Measurements from ENCODE around the gene KAZN.
A peak's percentile ranks its signal among the peaks of the same experiment; 100 is the strongest.
"Not testable (repeated sequence)": the region's sequence is repeated elsewhere in the genome, so short reads cannot be mapped to it uniquely, and the experiment has no call there.

Gene KAZN

GRCh38 chr1:15027515-15027986 lies 429.1 kb downstream of the KAZN start:
- DNase-seq, result no peak

DNA sequence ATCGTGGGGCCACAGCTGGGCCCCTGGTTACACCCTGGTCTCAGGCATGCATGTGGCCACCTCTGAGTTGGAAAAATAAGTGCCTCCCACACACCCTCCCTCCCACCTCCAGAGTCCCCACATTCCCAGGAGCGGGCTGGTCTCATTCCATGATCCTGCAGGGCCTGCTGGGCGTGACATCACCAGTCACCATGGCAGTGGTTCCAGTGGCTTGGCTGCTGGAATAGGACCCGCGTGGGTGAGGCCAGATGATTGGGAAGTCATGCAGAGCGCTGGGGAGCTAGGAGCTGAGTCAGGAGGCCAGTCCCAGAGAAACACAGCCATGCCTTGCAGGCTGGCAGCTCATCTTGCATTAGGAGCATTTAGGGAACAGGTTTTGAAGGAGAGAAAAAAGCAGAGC lies 429.6 kb downstream of the KAZN start:
- DNase-seq, result no peak

- no peak for DNase-seq
These were observed 430.1 kb downstream of the KAZN start for GRCh38 chr1:15028616-15029015.

GRCh38 chr1:15029036-15029435 lies 430.6 kb downstream of the KAZN start:
- no peak for DNase-seq

DNA sequence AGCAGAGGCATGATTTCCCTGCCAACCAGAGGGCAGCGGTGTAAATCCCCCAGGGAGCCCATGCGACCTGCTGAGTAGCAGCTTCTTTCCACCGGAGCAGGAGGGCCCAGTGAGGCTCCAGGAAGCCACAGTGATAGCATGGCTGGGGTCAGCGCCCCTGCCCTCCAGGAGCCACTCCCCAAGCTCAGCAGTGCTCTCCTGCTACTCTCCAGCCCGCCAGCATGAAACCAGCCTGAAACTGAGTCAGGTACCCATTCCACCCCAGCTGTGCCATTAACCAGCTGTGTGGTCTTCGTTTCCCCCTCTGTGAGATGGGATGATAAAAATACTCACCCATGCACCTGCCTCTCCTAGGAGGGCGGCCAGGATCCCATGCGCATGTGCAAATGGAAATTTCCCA lies 431.3 kb downstream of the KAZN start:
- no peak for DNase-seq

- DNase-seq, result no peak
These were observed 432.9 kb downstream of the KAZN start for GRCh38 chr1:15031251-15031933.

DNA sequence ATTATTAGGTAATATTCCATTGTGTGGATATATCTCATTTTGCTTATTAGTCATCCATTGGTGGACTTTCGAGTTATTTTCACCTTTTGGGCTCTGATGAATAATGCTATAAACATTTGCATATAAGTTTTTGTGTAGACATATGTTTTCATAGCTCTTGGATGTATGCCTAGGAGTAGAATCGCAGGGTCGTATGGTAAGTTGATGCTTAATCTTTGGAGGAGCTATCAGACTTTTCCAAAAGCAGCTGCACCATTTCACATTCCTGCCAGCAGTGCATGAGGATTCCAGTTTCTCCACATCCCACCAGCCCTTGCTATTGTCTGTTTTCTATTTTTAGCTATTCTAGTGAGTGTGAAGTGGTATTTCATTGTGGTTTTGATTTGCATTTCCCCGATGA lies 434.8 kb downstream of the KAZN start:
- DNase-seq, result no peak

- no peak for DNase-seq
These were observed 436.2 kb downstream of the KAZN start for GRCh38 chr1:15034656-15035055.

- no peak for DNase-seq
These were observed 436.8 kb downstream of the KAZN start for GRCh38 chr1:15035236-15035635.

DNA sequence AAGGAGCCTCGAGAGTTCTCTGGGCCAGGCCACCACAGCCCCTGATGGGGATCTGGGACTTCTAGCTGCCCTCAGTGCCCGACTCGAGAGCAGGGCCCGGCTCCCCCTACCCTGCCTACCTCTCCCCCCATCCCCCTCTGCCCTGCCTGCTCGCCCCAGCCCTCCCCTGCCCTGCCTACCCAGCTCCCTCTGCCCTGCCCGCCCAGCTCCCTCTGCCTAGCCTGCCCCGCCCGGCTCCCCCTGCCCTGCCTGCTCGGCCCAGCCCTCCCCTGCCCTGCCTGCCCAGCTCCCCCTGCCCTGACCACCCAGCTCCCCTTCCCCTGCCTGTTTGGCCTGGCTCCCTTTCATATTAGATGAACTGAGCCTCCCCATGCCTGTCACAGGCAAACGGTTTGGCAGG lies 437.6 kb downstream of the KAZN start:
- DNase-seq, result no peak

DNA sequence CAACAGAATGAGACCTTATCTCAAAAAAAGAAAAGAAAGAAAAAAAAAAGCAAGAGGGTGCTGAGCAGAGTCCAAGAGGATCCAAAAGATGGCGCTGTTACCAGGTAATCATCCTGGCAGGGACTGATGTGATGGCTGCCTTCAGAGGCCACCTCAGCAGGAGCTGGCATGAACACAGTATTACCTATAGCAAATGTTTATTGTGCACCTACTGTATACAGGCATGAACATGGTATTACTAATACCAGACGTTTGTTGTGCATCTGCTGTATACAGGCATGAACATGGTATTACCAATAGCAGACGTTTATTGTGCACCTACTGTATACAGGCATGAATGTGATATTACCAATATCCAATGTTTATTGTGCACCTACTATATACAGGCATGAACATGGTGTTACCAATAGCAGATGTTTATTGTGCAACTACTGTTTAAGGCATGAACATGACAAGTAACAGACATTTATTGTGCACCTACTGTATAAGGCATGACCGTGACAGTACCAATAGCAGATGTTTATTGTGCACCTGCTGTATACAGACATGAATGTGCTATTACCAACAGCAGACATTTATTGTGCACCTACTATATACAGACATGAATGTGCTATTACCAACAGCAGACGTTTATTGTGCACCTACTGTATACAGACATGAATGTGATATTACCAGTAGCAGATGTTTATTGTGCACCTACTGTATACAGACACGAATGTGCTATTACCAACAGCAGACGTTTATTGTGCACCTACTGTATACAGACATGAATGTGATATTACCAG lies 439.9 kb downstream of the KAZN start:
- DNase-seq, result peak in 1 of 5 donors; percentile 44

DNA sequence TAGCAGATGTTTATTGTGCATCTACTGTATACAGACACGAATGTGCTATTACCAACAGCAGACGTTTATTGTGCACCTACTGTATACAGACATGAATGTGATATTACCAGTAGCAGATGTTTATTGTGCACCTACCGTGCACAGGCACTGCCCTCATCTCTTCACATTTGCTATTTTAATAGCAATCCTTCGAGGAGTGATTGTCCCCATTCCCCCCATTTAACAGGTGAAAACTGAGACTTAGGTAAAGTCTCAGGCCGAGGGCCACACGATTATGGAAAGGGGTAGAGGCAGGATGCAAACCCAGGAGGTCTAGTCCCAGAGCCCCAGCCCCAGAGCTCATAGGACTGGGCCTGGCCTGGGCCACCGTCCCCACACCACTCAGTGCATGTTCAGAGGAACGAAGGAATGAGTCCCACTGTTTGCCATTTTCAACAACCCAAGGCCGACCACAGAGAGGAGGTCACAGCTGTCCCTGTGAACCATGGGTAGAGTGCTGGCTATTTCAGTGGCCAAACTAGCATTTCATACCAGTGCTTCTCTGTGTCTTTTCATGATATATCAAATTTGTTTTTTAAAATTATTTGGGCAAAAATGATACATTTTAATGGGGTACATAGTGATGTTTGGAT lies 440.6 kb downstream of the KAZN start:
- no peak for DNase-seq

- DNase-seq, result no peak
These were observed 441.4 kb downstream of the KAZN start for GRCh38 chr1:15039901-15040300.

DNA sequence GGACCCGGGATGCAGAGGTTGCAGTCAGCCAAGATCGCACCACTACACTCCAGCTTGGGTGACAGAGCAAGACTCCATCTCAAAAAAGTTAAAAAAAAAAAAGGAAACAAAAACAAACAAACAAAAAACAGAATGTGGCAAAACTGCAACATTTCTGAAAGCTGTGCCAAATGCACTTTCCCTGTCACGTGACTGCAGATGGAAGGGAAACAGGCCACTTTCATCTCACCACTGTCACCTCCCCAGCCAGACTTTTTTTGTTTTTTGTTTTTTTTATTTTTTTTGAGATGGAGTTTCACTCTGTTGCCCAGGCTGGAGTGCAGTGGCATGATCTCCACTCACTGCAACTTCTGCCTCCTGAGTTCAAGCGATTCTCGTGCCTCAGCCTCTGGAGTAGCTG lies 442.2 kb downstream of the KAZN start:
- DNase-seq, result not testable (repeated sequence)

DNA sequence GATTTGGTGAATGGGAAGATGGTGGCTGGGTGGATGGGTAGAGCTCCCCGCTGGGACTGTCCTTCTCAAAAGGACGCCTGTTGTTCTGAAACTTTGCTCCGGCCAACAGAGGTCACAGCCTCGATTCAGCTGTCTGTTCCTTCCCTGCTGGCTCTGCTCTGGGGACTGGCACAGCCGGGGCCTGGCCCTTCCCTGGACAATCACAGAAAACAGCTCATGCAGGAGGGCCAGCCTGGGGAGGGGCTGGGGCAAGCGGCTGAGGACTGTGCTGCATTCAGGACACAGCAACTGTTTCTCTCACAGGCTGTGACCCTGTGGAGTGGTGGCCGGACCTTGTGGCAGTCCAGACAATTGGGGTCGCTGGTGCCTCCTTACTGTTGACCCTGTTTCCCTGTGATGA lies 444.4 kb downstream of the KAZN start:
- no peak for DNase-seq

DNA sequence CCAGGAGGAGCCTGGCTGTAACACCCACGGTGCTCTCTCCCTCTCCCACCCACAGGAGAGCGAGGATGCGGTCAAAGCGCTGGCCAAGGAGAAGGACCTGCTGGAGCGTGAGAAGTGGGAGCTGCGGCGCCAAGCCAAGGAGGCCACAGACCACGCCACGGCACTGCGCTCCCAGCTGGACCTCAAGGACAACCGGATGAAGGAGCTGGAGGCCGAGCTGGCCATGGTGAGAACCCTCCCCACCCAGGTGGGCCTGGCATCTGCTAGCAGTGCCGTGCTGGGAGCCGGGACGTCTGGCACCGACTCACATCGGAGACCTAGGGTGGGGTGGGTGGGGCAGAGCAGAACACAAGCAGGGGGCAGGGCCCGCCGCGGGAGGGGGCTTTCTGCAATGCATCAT lies 445.4 kb downstream of the KAZN start:
- DNase-seq, result no peak

DNA sequence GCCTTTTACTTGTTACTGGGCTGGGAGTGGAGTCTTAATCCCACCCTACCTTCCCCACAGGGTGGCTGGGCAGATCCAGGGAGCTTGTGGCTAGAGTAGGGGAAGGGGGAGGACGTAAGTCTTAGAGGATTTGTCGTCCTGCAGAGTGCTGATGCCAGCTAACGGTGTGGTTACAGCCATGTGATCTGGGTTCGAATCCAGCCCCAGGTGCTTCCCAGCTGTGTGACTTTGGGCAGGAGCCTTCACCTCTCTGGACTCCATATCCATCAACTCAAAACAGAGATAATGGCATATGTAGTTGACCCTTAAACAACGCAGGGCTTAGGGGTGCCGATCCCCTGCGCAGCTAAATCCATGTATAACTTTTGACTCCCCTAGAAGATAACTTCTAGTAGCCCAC lies 446.6 kb downstream of the KAZN start:
- DNase-seq, result no peak

- peak in 3 of 5 donors; percentile 12 to 33 (median 21) for DNase-seq
These were observed 448.1 kb downstream of the KAZN start for GRCh38 chr1:15046487-15047165.

DNA sequence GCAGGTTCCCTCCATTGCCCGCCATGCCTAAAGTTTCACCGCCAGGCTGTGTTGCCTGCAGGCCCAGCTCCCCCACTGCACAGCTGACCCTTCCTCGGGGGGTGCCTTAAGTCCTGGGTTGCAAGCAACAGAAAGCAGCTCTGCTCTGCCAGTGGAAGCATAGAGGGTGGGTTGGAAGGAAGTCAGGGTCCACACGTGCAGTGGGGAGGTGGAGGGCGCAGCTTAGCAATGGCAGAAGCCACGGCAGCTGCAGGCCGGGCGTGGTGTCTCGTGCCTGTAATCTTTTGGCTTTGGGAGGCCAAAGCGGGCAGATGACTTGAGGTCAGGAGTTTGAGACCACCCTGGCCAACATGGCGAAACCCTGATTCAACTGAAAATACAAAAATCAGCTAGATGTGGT lies 448.8 kb downstream of the KAZN start:
- DNase-seq, result no peak

DNA sequence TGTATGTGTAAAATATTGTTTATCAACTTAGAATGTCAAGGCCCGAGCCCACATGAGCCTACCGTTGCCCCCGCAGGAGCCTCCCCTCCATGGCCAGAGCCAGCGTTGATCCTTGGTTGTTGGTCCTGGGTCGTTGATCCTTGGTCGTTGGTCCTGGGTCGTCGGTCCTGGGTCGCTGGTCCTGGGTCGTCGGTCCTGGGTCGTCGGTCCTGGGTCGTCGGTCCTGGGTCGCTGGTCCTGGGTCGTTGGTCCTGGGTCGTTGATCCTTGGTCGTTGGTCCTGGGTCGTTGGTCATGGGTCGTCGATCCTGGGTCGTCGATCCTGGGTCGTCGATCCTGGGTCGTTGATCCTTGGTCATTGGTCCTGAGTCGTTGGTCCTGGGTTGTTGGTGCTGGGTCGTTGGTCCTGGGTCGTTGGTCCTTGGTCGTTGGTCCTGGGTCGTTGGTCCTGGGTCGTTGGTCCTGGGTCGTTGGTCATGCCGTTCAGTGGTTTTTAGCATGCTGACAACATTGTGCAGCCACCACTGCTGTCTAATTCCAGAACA lies 450.0 kb downstream of the KAZN start:
- no peak for DNase-seq

- DNase-seq, result no peak
These were observed 450.6 kb downstream of the KAZN start for GRCh38 chr1:15049067-15049466.

- DNase-seq, result no peak
These were observed 453.5 kb downstream of the KAZN start for GRCh38 chr1:15051882-15052528.

Data from T-helper 1 cell (primary cell).